Spleen (tissue), 7 donors: ENCODE results near the gene EFNB3.
A peak's percentile ranks its signal among the peaks of the same experiment; 100 is the strongest.

Experiments
- POLR2A ChIP-seq, 3 donors: fragments of 450-650 bp; IDR thresholded peaks; one replicate each; pipeline ENCODE4 v1.5.1; 2017; ENCODE audit warnings: antibody characterized with exemption in 3 of 3, mild to moderate bottlenecking in 1 of 3
- POLR2AphosphoS5 ChIP-seq, 3 donors: sonication (generic); formaldehyde crosslinking; IDR thresholded peaks; one replicate each; pipeline ENCODE4 v1.5.1; 2017; ENCODE audit warnings: antibody characterized with exemption in 3 of 3
- TF ChIP-seq, protein P1 (sequence below), 11 experiments: fragments of 200-600 bp in 7 of 11; fragments of 450-650 bp in 4 of 11; sonication (generic) in 4 of 11; IDR thresholded peaks in 8 of 11; conservative IDR thresholded peaks in 3 of 11; 1 replicate in 7 of 11; 2 replicates in 4 of 11; pipeline versions ENCODE4 v1.4.0 to v1.8.0; 2016 to 2021; ENCODE audit warnings: antibody characterized with exemption in 11 of 11, inconsistent platforms in 4 of 11, mild to moderate bottlenecking in 1 of 11
- donor health status: DM: no; HTN: no; CAD: no; lungs with moderate emphysema.
- donor health status: DM: no; HTN: no; CAD: no.
- donor health status: DM: no; HTN: no; CAD: no.

GRCh38 chr17:7686222-7687071 lies 18.6 kb upstream of the EFNB3 start:
- TF ChIP-seq, protein P1, sequence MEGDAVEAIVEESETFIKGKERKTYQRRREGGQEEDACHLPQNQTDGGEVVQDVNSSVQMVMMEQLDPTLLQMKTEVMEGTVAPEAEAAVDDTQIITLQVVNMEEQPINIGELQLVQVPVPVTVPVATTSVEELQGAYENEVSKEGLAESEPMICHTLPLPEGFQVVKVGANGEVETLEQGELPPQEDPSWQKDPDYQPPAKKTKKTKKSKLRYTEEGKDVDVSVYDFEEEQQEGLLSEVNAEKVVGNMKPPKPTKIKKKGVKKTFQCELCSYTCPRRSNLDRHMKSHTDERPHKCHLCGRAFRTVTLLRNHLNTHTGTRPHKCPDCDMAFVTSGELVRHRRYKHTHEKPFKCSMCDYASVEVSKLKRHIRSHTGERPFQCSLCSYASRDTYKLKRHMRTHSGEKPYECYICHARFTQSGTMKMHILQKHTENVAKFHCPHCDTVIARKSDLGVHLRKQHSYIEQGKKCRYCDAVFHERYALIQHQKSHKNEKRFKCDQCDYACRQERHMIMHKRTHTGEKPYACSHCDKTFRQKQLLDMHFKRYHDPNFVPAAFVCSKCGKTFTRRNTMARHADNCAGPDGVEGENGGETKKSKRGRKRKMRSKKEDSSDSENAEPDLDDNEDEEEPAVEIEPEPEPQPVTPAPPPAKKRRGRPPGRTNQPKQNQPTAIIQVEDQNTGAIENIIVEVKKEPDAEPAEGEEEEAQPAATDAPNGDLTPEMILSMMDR (IDR thresholded peaks at IDR 0.05 in 8 of 11, conservative IDR thresholded peaks at IDR 0.05 in 3 of 11): peak in 1 of 11 experiments; percentile 8
- peak in 2 of 3 donors; percentile 52 to 76 for TF ChIP-seq POLR2A (IDR thresholded peaks at IDR 0.05)
- peak in 2 of 3 donors; percentile 88 to 95 for TF ChIP-seq POLR2AphosphoS5 (IDR thresholded peaks at IDR 0.05)
